Ovary (tissue), 3 donors: Measurements from ENCODE around the gene C2CD2L.

Experiments
- EP300 ChIP-seq: sonication (generic); formaldehyde crosslinking; IDR thresholded peaks from one replicate; pipeline ENCODE4 v1.6.1; 2017; ENCODE audit warnings: antibody characterized with exemption
- TF ChIP-seq, protein P1 (sequence below), 3 donors: fragments of 450-650 bp in 2 of 3; fragments of 200-600 bp in 1 of 3; IDR thresholded peaks; one replicate each; pipeline versions ENCODE4 v1.5.1 to v1.8.0; 2016 to 2022; ENCODE audit warnings: antibody characterized with exemption in 3 of 3, mild to moderate bottlenecking in 1 of 3
- donor health status: DM: no; HTN: no; CAD: no.

- no peak for TF ChIP-seq EP300
- TF ChIP-seq, protein P1, sequence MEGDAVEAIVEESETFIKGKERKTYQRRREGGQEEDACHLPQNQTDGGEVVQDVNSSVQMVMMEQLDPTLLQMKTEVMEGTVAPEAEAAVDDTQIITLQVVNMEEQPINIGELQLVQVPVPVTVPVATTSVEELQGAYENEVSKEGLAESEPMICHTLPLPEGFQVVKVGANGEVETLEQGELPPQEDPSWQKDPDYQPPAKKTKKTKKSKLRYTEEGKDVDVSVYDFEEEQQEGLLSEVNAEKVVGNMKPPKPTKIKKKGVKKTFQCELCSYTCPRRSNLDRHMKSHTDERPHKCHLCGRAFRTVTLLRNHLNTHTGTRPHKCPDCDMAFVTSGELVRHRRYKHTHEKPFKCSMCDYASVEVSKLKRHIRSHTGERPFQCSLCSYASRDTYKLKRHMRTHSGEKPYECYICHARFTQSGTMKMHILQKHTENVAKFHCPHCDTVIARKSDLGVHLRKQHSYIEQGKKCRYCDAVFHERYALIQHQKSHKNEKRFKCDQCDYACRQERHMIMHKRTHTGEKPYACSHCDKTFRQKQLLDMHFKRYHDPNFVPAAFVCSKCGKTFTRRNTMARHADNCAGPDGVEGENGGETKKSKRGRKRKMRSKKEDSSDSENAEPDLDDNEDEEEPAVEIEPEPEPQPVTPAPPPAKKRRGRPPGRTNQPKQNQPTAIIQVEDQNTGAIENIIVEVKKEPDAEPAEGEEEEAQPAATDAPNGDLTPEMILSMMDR (IDR thresholded peaks at IDR 0.05) = no peak
Measured at GRCh38 chr11:119108146-119108856, 1.2 kb downstream of the C2CD2L start.
